SU-DHL-6 (cell line): Measurements from ENCODE around the gene PRELP.

ENCODE experiments used
- H2AFZ ChIP-seq: fragments of 200-600 bp; sonication (generic); 2 replicates; pipeline ENCODE4 v1.6.1; 2014; ENCODE audit warnings: low read depth, mild to moderate bottlenecking, moderate library complexity, mixed read lengths, antibody characterized with exemption, low read length; ENCODE audit not compliant: severe bottlenecking
- H3F3A ChIP-seq: fragments of 200-600 bp; shearing (Covaris generic); 2 replicates; pipeline ENCODE4 v1.6.0; 2016; ENCODE audit warnings: antibody characterized with exemption, mild to moderate bottlenecking; ENCODE audit not compliant: insufficient read depth
- H3K27ac ChIP-seq: fragments of 200-600 bp; sonication (generic); 2 replicates; pipeline ENCODE4 v1.5.1; 2016; ENCODE audit warnings: low read depth, mild to moderate bottlenecking, low read length, moderate library complexity, mixed read lengths
- H3K27me3 ChIP-seq: fragments of 200-600 bp; sonication (generic), shearing (Covaris generic); 2 replicates; pipeline ENCODE4 v1.6.0; 2014; ENCODE audit warnings: mild to moderate bottlenecking, low read length
- H3K36me3 ChIP-seq: fragments of 200-600 bp; sonication (generic); 2 replicates; pipeline ENCODE4 v1.6.1; 2014; ENCODE audit warnings: mild to moderate bottlenecking, low read length, mixed read lengths
- H3K4me2 ChIP-seq: fragments of 300-600, 200-600 bp; shearing (Covaris generic), sonication (generic); 2 replicates; pipeline ENCODE4 v1.6.0; 2014; ENCODE audit warnings: low read length, low read depth, mild to moderate bottlenecking; ENCODE audit not compliant: poor library complexity, severe bottlenecking
- H3K4me3 ChIP-seq: fragments of 200-600 bp; sonication (generic); 2 replicates; pipeline ENCODE4 v1.5.1; 2014; ENCODE audit warnings: antibody characterized with exemption, low read length, mild to moderate bottlenecking, mixed read lengths; ENCODE audit not compliant: insufficient read depth, poor library complexity, severe bottlenecking
- H3K79me2 ChIP-seq: fragments of 200-600 bp; sonication (generic); 2 replicates; pipeline ENCODE4 v1.6.1; 2014; ENCODE audit warnings: mild to moderate bottlenecking, low read length, moderate library complexity; ENCODE audit not compliant: insufficient read depth
- H3K9ac ChIP-seq: fragments of 200-600 bp; sonication (generic); 2 replicates; pipeline ENCODE4 v1.7.0; 2014; ENCODE audit warnings: mild to moderate bottlenecking, low read length
- H3K9me2 ChIP-seq: fragments of 200-600 bp; sonication (generic); replicated peaks from 2 replicates; pipeline ENCODE4 v1.6.1; 2014; ENCODE audit warnings: low read length; ENCODE audit not compliant: insufficient read depth
- H3K9me3 ChIP-seq: fragments of 200-600 bp; sonication (generic); 2 replicates; pipeline ENCODE4 v1.6.1; 2014; ENCODE audit warnings: low read length, mixed read lengths; ENCODE audit not compliant: insufficient read depth
- H4K20me1 ChIP-seq: fragments of 200-600 bp; sonication (generic); 2 replicates; pipeline ENCODE4 v1.6.1; 2014; ENCODE audit warnings: low read depth, mild to moderate bottlenecking, antibody characterized with exemption, low read length, moderate library complexity, mixed read lengths
- CTCF ChIP-seq: fragments of 200-600 bp; sonication (generic); IDR thresholded peaks from one replicate; pipeline ENCODE4 v1.5.1; 2017; ENCODE audit warnings: antibody characterized with exemption, mild to moderate bottlenecking, low read length, moderate library complexity; ENCODE audit not compliant: insufficient read depth, poor library complexity, severe bottlenecking
- EZH2phosphoT487 ChIP-seq: fragments of 200-600 bp; sonication (generic), shearing (Covaris generic); conservative IDR thresholded peaks from 2 replicates; pipeline ENCODE4 v1.6.1; 2018; ENCODE audit warnings: mild to moderate bottlenecking, antibody characterized with exemption, low read length, moderate library complexity, mixed read lengths

PRELP gene

GRCh38 chr1:203473781-203474305, 1.8 kb upstream of the PRELP start:
- no peaks in the 10 kb centered on the region for H3K36me3 ChIP-seq
- H3K79me2 ChIP-seq, result no peaks in the 10 kb centered on the region
- no peaks in the 10 kb centered on the region for H3F3A ChIP-seq
- H4K20me1 ChIP-seq, result no peaks in the 10 kb centered on the region
- H3K4me2 ChIP-seq, result no peak overlapping the region
- no peaks in the 10 kb centered on the region for H3K9me2 ChIP-seq
- no peak overlapping the region for H3K4me3 ChIP-seq
- no peak for TF ChIP-seq EZH2phosphoT487
- TF ChIP-seq CTCF, result no peak
- no peaks in the 10 kb centered on the region for H3K9me3 ChIP-seq
- H2AFZ ChIP-seq, result no peak overlapping the region
- no peaks in the 10 kb centered on the region for H3K27me3 ChIP-seq
- no peak overlapping the region for H3K27ac ChIP-seq
- H3K9ac ChIP-seq, result no peak overlapping the region

GRCh38 chr1:203476216-203476814, 709 bp downstream of the PRELP start:
- Histone ChIP-seq H3K4me2 (no peak overlapping the region), H3K27ac (no peak overlapping the region), H3K9me2 (no peaks in the 10 kb centered on the region), H3F3A (0 out of 2 replicates have a peak, but pooled peaks cover 1% of the 10 kb centered on the region), H3K9me3 (no peaks in the 10 kb centered on the region), H3K36me3 (no peaks in the 10 kb centered on the region), H3K9ac (no peak overlapping the region), H3K4me3 (no peak overlapping the region), H3K79me2 (no peaks in the 10 kb centered on the region), H4K20me1 (no peaks in the 10 kb centered on the region), H3K27me3 (no peaks in the 10 kb centered on the region), H2AFZ (no peak overlapping the region)
- no peak for TF ChIP-seq CTCF
- no peak for TF ChIP-seq EZH2phosphoT487

- Histone ChIP-seq H4K20me1 (no peaks in the 10 kb centered on the region), H3K4me3 (no peak overlapping the region), H3F3A (0 out of 2 replicates have a peak, but pooled peaks cover 4% of the 10 kb centered on the region), H3K27ac (no peak overlapping the region), H3K9me3 (no peaks in the 10 kb centered on the region), H2AFZ (no peak overlapping the region), H3K4me2 (no peak overlapping the region), H3K36me3 (no peaks in the 10 kb centered on the region), H3K9me2 (no peaks in the 10 kb centered on the region), H3K79me2 (no peaks in the 10 kb centered on the region), H3K9ac (no peak overlapping the region), H3K27me3 (no peaks in the 10 kb centered on the region)
- TF ChIP-seq CTCF (no peak), EZH2phosphoT487 (no peak)
These were observed 2.1 kb downstream of the PRELP start for GRCh38 chr1:203477748-203478147.
